Measurements from ENCODE around the gene EIF2B1. TPM values are rescaled to one million over a fixed set of nuclear protein-coding genes. Genes with fewer than 3 reads are reported as not detected.

The EIF2B1 gene
- total RNA-seq, 3 donors from 2014 or later (not counting 1 experiment from before 2014, with no cell fraction given), result 50.5 to 55.7 (median 51.0) TPM

- H3K36me3 Mint-ChIP-seq, result peaks cover 6% of the 10 kb centered on the region
- Histone ChIP-seq H3K27ac (ENCODE audit: low read length) (no peak overlapping the region), H3K4me1 (ENCODE audit: control insufficient read depth, insufficient read depth, low read length) (no peaks in the 10 kb centered on the region), H3K4me3 (ENCODE audit: low read length) (no peak overlapping the region), H3K27me3 (ENCODE audit: control insufficient read depth, insufficient read depth, low read length) (no peaks in the 10 kb centered on the region), H3K36me3 (ENCODE audit: control insufficient read depth, insufficient read depth, low read length) (peaks cover 36% of the 10 kb centered on the region), H3K9me3 (ENCODE audit: control insufficient read depth, insufficient read depth, low read length) (no peaks in the 10 kb centered on the region)
- WGBS (ENCODE audit: insufficient coverage), result 97% methylated on average over 5 of the region's 5 CpGs
- TF ChIP-seq CTCF (IDR thresholded peaks at IDR 0.05), result no peak
- ATAC-seq, result no peak
- no peak overlapping the region for H3K27ac Mint-ChIP-seq
- H3K4me3 Mint-ChIP-seq, result no peak overlapping the region
- H3K4me1 Mint-ChIP-seq, result no peaks in the 10 kb centered on the region
- no peaks in the 10 kb centered on the region for H3K27me3 Mint-ChIP-seq (ENCODE audit: low read depth in 2 of 2)
- no peak for DNase-seq
- intact Hi-C loops (cut with micrococcal nuclease), result no loop called here
- H3K9me3 Mint-ChIP-seq, result no peaks in the 10 kb centered on the region
These were observed 14.9 kb upstream of the EIF2B1 start for GRCh38 chr12:123648401-123648800.

- intact Hi-C loops (cut with micrococcal nuclease), result no loop called here
- peaks cover 33% of the 10 kb centered on the region for H3K36me3 ChIP-seq (ENCODE audit: control insufficient read depth, insufficient read depth, low read length)
- H3K4me1 ChIP-seq (ENCODE audit: control insufficient read depth, insufficient read depth, low read length), result no peaks in the 10 kb centered on the region
- WGBS (ENCODE audit: insufficient coverage), result 98% methylated on average over 5 of the region's 5 CpGs
- no peak overlapping the region for H3K27ac Mint-ChIP-seq
- H3K4me3 ChIP-seq (ENCODE audit: low read length), result no peak overlapping the region
- TF ChIP-seq CTCF (IDR thresholded peaks at IDR 0.05), result no peak
- H3K27ac ChIP-seq (ENCODE audit: low read length), result no peak overlapping the region
- no peaks in the 10 kb centered on the region for H3K27me3 ChIP-seq (ENCODE audit: control insufficient read depth, insufficient read depth, low read length)
- ATAC-seq (no peak), DNase-seq (no peak)
- no peaks in the 10 kb centered on the region for H3K36me3 Mint-ChIP-seq
- no peaks in the 10 kb centered on the region for H3K4me1 Mint-ChIP-seq
- no peak overlapping the region for H3K4me3 Mint-ChIP-seq
- H3K9me3 Mint-ChIP-seq, result no peaks in the 10 kb centered on the region
- no peaks in the 10 kb centered on the region for H3K9me3 ChIP-seq (ENCODE audit: control insufficient read depth, insufficient read depth, low read length)
- no peaks in the 10 kb centered on the region for H3K27me3 Mint-ChIP-seq (ENCODE audit: low read depth in 2 of 2)
These were observed 12.4 kb upstream of the EIF2B1 start for GRCh38 chr12:123645878-123646277.

GRCh38 chr12:123645380-123645779 lies 11.9 kb upstream of the EIF2B1 start:
- no peak overlapping the region for H3K4me3 ChIP-seq (ENCODE audit: low read length)
- no peaks in the 10 kb centered on the region for H3K4me1 ChIP-seq (ENCODE audit: control insufficient read depth, insufficient read depth, low read length)
- H3K27me3 ChIP-seq (ENCODE audit: control insufficient read depth, insufficient read depth, low read length), result no peaks in the 10 kb centered on the region
- TF ChIP-seq CTCF (IDR thresholded peaks at IDR 0.05), result no peak
- ATAC-seq, result no peak
- no peak for DNase-seq
- H3K36me3 ChIP-seq (ENCODE audit: control insufficient read depth, insufficient read depth, low read length), result peaks cover 33% of the 10 kb centered on the region
- Mint-ChIP-seq H3K9me3 (no peaks in the 10 kb centered on the region), H3K27me3 (ENCODE audit: low read depth in 2 of 2) (no peaks in the 10 kb centered on the region), H3K4me1 (no peaks in the 10 kb centered on the region), H3K36me3 (no peaks in the 10 kb centered on the region), H3K4me3 (no peak overlapping the region), H3K27ac (no peak overlapping the region)
- WGBS (ENCODE audit: insufficient coverage), result 96% methylated on average over 3 of the region's 3 CpGs
- intact Hi-C loops (cut with micrococcal nuclease), result no loop called here
- H3K27ac ChIP-seq (ENCODE audit: low read length), result no peak overlapping the region
- H3K9me3 ChIP-seq (ENCODE audit: control insufficient read depth, insufficient read depth, low read length), result no peaks in the 10 kb centered on the region

- no peak for TF ChIP-seq CTCF (IDR thresholded peaks at IDR 0.05)
- no peaks in the 10 kb centered on the region for H3K36me3 Mint-ChIP-seq
- H3K9me3 Mint-ChIP-seq, result no peaks in the 10 kb centered on the region
- intact Hi-C loops (cut with micrococcal nuclease), result no loop called here
- H3K27me3 ChIP-seq (ENCODE audit: control insufficient read depth, insufficient read depth, low read length), result no peaks in the 10 kb centered on the region
- no peak overlapping the region for H3K4me3 ChIP-seq (ENCODE audit: low read length)
- no peak overlapping the region for H3K27ac Mint-ChIP-seq
- DNase-seq (no peak), ATAC-seq (no peak)
- no peaks in the 10 kb centered on the region for H3K4me1 ChIP-seq (ENCODE audit: control insufficient read depth, insufficient read depth, low read length)
- 99% methylated on average over 7 of the region's 7 CpGs for whole genome bisulfite sequencing (ENCODE audit: insufficient coverage)
- no peaks in the 10 kb centered on the region for H3K4me1 Mint-ChIP-seq
- H3K9me3 ChIP-seq (ENCODE audit: control insufficient read depth, insufficient read depth, low read length), result no peaks in the 10 kb centered on the region
- H3K4me3 Mint-ChIP-seq, result no peak overlapping the region
- no peaks in the 10 kb centered on the region for H3K27me3 Mint-ChIP-seq (ENCODE audit: low read depth in 2 of 2)
- H3K36me3 ChIP-seq (ENCODE audit: control insufficient read depth, insufficient read depth, low read length), result peaks cover 24% of the 10 kb centered on the region
- H3K27ac ChIP-seq (ENCODE audit: low read length), result no peak overlapping the region
These were observed 10.4 kb upstream of the EIF2B1 start for GRCh38 chr12:123643911-123644310.

Data from natural killer cell (primary cell).